HG03039 (cell line): Measurements from ENCODE around the gene S100A3.
A peak's percentile ranks its signal among the peaks of the same experiment; 100 is the strongest.
"Not testable (repeated sequence)": the region's sequence is repeated elsewhere in the genome, so short reads cannot be mapped to it uniquely, and the experiment has no call there.

Source experiments
- ATAC-seq: cut with Tn5 transposase; IDR thresholded peaks from one replicate; pipeline ENCODE4 v1.9.1; 2021; ENCODE audit warnings: mild to moderate bottlenecking, moderate library complexity; ENCODE audit not compliant: unreplicated experiment

The S100A3 gene, protein sequence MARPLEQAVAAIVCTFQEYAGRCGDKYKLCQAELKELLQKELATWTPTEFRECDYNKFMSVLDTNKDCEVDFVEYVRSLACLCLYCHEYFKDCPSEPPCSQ

DNA sequence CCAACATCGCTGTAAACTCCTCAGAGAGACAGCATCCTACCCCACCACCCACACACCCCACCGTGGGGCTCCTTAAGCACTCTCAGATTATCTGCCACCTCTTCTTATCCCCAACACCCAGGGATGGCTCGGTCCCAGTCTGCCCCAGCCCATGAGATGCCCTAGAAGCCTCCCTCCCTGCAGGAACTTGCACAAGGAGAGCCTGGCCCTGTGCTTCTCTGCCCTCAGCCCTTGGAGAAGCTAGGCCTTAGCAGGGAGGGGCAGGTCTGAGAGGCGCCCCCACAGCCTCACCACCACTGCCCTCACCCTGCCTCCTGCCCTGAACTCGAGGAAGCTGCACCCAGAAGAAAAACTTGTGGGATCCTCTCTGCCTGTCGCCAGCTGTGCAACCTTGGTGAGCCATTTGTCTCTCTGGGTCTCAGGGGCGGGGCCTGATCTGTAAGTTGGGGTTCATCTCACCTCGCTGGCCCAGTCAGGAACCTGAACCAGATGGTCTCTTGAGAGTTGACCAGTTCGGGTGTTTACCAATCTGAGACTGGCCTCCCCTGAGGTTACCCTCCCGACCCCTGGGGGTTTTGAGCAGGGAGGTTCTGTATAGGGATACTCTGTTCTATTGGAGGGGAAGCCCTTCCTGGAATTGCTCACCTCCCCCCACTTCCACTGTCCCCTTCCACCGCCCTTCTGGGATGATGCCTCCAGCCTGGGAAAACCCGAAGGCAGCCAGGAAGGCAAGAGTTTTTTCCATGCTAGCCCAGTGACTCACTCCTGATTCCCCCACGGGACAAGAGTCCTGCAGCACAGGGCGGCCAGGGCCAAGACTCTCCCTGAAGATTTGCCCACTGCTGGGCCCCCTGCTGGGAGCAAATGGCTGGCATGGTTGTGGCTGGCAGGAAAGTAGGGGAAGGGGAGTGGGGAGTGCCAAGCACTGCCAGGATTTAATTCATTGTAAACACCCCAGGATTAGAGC is at the start of gene S100A3:
Gene S100A3 (minus strand): TSS at position 537 of the 967 bp plus-strand sequence. CDS start 773 bp downstream, outside the sequence.
- no peak for ATAC-seq

DNA sequence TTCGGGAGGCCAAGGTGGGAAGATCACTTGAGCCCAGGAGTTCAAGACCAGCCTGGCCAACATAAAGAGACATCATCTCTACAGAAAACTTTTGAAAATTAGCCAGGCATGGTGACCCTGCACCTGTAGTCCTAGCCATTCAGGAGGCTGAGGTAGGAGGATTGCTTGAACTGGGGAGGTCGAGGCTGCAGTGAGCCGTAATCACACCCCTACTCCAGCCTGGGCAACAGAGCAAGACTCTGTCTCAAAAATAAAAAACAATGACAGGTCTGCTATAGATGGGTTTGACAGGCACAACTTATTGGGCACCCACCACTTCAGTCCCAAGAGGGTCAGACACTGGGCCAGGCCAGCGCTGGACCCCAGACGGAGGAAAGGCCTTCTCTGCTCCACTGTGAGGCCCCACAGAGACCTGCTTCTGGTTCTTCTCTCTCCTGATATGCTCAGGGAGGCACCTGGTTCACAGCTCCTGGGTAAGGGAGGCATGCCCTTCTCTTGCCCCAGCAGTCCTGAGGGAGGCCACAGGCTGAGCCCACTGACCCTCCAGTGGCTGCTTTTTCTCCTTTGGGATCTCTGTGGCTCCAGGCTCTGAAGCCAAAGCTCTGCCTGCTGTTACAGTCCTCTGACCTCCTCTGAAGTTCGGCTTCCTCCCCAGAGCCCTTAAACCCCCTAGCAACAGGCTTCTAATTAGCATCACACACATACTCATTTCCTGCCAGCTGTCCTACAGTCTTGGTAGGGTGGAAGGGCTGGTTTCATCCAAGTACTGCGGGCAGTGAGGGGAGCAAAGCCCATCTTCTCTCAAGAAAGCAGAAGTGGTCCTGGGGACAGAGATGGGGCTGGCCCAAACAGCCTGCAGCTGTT is 49.5 kb upstream of the S100A3 start:
- peak; percentile 89 for ATAC-seq

DNA sequence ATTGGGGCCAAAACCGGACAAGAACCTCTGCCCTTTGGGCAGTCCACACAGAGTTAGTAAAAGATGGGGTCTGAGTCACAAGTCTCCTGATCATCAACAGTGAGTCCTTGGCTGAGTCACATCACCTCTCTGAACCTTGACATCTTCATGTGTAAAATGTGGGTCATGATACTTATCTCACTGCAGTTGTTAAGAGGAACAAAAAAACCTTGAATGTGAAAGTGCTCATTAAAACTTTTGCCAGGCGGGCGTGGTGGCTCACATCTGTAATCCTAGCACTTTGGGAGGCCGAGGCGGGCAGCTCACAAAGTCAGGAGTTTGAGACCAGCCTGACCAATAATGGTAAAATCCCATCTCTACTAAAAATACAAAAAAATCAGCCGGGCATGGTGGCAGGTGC is 48.1 kb upstream of the S100A3 start:
- no peak for ATAC-seq

DNA sequence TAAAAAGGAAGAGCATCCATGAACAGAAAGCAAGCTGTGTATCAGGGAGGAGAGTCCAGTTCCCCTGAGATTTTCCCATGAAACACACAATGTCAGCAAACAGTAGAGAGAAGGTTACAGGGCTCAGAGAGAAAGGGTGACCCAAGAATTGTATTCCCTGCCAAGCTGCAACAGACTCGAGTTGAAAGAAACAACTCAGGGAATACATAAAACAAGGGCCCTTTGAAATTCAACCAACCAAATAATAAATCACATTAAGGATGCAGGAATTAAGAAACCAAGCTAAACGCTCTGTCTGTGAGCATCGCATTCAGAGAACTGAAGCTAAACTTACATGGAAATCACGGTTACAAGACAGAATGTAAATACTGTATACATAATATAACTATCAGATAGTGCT is 43.7 kb upstream of the S100A3 start:
- ATAC-seq: no peak

GRCh38 chr1:153588482-153588881 is 39.4 kb upstream of the S100A3 start:
- no peak for ATAC-seq

- ATAC-seq: not testable (repeated sequence)
These were observed 39.0 kb upstream of the S100A3 start for GRCh38 chr1:153588033-153588432.

DNA sequence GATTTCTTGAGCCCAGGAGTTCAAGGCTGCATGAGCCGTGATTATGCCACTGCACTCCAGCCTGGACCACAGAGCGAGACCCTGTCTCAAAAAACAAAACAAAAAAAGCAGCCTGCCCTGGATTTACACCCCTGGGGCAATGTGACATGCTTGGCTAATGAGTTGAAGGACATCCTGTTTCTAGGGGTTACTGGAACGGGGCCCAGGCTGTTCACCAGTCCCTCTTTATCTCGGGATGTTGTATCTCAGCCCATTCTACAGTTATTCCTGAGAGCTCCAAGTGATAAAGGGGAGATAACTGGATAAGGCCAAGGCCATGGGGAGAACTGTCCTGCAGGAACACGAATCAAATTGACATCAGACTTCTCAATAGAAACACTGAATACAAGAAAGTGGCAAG is 38.3 kb upstream of the S100A3 start:
- no peak for ATAC-seq

DNA sequence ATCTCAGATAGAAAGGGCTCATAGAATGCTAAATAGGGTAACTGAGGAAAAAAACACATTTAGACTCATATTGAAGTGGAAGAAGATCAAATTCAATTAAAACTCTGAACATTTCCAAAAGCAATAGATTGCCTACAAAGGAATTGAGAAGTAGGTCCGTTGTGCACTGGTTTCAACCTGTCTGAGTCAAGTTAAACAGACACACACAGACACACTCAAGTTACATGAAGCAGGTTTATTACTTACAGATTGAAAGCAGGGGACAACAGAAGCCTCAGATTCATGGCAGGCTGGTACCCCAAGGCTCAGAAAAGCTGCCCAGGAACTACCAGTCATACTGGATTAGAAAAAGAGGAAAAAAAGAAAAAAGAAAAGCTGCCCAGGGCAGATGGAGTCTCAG is 37.3 kb upstream of the S100A3 start:
- no peak for ATAC-seq

DNA sequence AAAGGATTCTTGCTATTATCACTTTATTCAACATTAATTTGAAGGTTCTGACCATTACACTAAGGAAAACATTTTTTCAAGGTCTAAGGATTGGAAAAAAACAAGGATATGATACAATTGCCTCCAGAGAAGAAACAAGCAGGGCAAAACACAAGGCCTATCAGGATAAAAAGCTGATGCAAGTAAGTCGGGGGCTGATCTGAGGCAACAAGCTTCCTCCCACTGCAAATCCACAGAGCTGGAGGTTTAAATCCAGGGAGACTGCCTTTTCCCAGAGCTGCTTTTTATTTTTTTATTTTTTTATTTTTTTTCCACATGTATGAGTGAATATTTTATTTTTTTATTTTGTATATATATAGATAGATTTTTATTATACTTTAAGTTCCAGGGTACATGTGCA is 35.9 kb upstream of the S100A3 start:
- no peak for ATAC-seq

GRCh38 chr1:153583976-153584375 is 34.9 kb upstream of the S100A3 start:
- ATAC-seq: no peak

- ATAC-seq: not testable (repeated sequence)
These were observed 34.5 kb upstream of the S100A3 start for GRCh38 chr1:153583514-153583913.

- ATAC-seq: not testable (repeated sequence)
These were observed 33.8 kb upstream of the S100A3 start for GRCh38 chr1:153582836-153583235.

DNA sequence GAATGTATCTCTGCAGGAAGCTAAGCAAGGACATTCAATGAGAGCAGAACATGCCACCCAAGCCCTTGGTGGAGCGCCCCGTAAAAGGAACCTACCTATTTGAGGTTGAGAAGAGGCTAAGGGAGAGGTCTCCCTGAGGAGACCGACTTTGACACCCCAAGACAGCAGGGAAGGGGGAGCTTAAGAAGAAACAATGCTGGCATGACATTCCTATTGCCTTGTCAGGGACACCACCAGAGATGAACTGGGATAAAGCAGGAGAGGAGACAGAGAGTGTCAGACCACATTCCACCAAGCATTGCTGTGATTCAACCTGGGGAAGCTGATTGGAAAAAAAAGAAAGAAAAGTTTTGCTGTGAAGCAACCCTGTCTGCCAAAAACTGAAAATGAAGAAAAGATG is 29.9 kb upstream of the S100A3 start:
- ATAC-seq: no peak

GRCh38 chr1:153578490-153578889 is 29.4 kb upstream of the S100A3 start:
- ATAC-seq: no peak

GRCh38 chr1:153577624-153578051 is 28.6 kb upstream of the S100A3 start:
- no peak for ATAC-seq

- ATAC-seq: no peak
These were observed 28.1 kb upstream of the S100A3 start for GRCh38 chr1:153577138-153577537.

GRCh38 chr1:153575497-153575896 is 26.4 kb upstream of the S100A3 start:
- ATAC-seq: not testable (repeated sequence)

DNA sequence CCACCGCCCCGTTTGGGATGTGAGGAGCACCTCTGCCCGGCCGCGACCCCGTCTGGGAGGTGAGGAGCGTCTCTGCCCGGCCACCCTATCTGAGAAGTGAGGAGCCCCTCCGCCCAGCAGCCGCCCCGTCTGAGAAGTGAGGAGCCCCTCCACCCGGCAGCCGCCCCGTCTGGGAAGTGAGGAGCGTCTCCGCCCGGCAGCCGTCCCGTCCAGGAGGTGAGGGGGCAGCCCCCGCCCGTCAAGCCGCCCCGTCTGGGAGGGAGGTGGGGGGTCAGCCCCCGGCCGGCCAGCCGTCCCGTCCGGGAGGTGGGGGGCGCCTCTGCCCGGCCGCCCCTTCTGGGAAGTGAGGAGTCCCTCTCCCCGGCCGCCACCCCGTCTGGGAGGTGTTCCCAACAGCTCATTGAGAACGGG is 26.0 kb upstream of the S100A3 start:
- not testable (repeated sequence) for ATAC-seq

- ATAC-seq: no peak
These were observed 24.3 kb upstream of the S100A3 start for GRCh38 chr1:153573351-153573750.

- peak; percentile 69 for ATAC-seq
These were observed 23.5 kb upstream of the S100A3 start for GRCh38 chr1:153572569-153573015.

- ATAC-seq: no peak
These were observed 22.6 kb upstream of the S100A3 start for GRCh38 chr1:153571706-153572105.
